PFSK-1 (cell line): ENCODE results near the gene BTBD9.

Experiments used
- FOXP2 ChIP-seq: optimal IDR thresholded peaks from 2 replicates; pipeline ENCODE3; 2011; ENCODE audit warnings: borderline replicate concordance, control low read depth, inconsistent platforms; ENCODE audit not compliant: insufficient read depth; ENCODE audit errors: extremely low read length, extremely low read depth
- POLR2AphosphoS5 ChIP-seq: IDR thresholded peaks from 2 replicates; pipeline ENCODE4 v1.6.1; 2012; ENCODE audit warnings: low read depth, mild to moderate bottlenecking, control low read depth, low read length, moderate library complexity
- REST ChIP-seq, 2 experiments: IDR thresholded peaks; 2 replicates each; pipeline versions ENCODE4 v1.6.1 to v1.8.0; 2011 to 2012; ENCODE audit warnings: low read depth in 2 of 2, low read length in 2 of 2, control low read depth in 1 of 2, inconsistent platforms in 1 of 2, mild to moderate bottlenecking in 1 of 2, moderate library complexity in 1 of 2; ENCODE audit not compliant: insufficient read depth in 1 of 2
- SIN3A ChIP-seq: IDR thresholded peaks from 2 replicates; pipeline ENCODE4 v1.6.1; 2012; ENCODE audit warnings: mild to moderate bottlenecking, low read length, moderate library complexity, borderline replicate concordance; ENCODE audit not compliant: insufficient read depth
- TAF1 ChIP-seq: IDR thresholded peaks from 2 replicates; pipeline ENCODE4 v1.6.1; 2012; ENCODE audit warnings: low read length, control low read depth, borderline replicate concordance; ENCODE audit not compliant: insufficient read depth

The BTBD9 gene

GRCh38 chr6:38625217-38625616 lies 14.5 kb downstream of the BTBD9 start:
- TF ChIP-seq SIN3A = no peak
- no peak for TF ChIP-seq TAF1
- TF ChIP-seq POLR2AphosphoS5 = no peak
- no peak for TF ChIP-seq REST (IDR thresholded peaks at IDR 0.05; ENCODE audit: insufficient read depth in 1 of 2, low read depth in 2 of 2, low read length in 2 of 2)
- no peak for TF ChIP-seq FOXP2

- TF ChIP-seq TAF1 = no peak
- no peak for TF ChIP-seq FOXP2
- TF ChIP-seq REST (IDR thresholded peaks at IDR 0.05; ENCODE audit: insufficient read depth in 1 of 2, low read depth in 2 of 2, low read length in 2 of 2) = no peak
- TF ChIP-seq SIN3A = no peak
- TF ChIP-seq POLR2AphosphoS5 = no peak
These were observed 21.9 kb downstream of the BTBD9 start for GRCh38 chr6:38617856-38618255.

- TF ChIP-seq TAF1 = no peak
- no peak for TF ChIP-seq REST (IDR thresholded peaks at IDR 0.05; ENCODE audit: insufficient read depth in 1 of 2, low read depth in 2 of 2, low read length in 2 of 2)
- no peak for TF ChIP-seq POLR2AphosphoS5
- TF ChIP-seq SIN3A = no peak
- TF ChIP-seq FOXP2 = no peak
These were observed 27.4 kb downstream of the BTBD9 start for GRCh38 chr6:38612143-38612965.

- TF ChIP-seq SIN3A = no peak
- TF ChIP-seq REST (IDR thresholded peaks at IDR 0.05; ENCODE audit: insufficient read depth in 1 of 2, low read depth in 2 of 2, low read length in 2 of 2) = no peak
- TF ChIP-seq FOXP2 = no peak
- no peak for TF ChIP-seq TAF1
- no peak for TF ChIP-seq POLR2AphosphoS5
These were observed 29.6 kb downstream of the BTBD9 start for GRCh38 chr6:38610050-38610625.
